ENCODE results near the gene ZFAND3. TPM values are rescaled to one million over a fixed set of nuclear protein-coding genes. Genes with fewer than 3 reads are reported as not detected.

The ZFAND3 gene, protein sequence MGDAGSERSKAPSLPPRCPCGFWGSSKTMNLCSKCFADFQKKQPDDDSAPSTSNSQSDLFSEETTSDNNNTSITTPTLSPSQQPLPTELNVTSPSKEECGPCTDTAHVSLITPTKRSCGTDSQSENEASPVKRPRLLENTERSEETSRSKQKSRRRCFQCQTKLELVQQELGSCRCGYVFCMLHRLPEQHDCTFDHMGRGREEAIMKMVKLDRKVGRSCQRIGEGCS
- total RNA-seq (35.8 and 36.5 TPM in 2 replicates), polyA plus RNA-seq (50.0 and 51.1 TPM in 2 replicates)

- no peaks in the 10 kb centered on the region for H3K27me3 ChIP-seq
- TF ChIP-seq, protein P1, sequence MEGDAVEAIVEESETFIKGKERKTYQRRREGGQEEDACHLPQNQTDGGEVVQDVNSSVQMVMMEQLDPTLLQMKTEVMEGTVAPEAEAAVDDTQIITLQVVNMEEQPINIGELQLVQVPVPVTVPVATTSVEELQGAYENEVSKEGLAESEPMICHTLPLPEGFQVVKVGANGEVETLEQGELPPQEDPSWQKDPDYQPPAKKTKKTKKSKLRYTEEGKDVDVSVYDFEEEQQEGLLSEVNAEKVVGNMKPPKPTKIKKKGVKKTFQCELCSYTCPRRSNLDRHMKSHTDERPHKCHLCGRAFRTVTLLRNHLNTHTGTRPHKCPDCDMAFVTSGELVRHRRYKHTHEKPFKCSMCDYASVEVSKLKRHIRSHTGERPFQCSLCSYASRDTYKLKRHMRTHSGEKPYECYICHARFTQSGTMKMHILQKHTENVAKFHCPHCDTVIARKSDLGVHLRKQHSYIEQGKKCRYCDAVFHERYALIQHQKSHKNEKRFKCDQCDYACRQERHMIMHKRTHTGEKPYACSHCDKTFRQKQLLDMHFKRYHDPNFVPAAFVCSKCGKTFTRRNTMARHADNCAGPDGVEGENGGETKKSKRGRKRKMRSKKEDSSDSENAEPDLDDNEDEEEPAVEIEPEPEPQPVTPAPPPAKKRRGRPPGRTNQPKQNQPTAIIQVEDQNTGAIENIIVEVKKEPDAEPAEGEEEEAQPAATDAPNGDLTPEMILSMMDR (IDR thresholded peaks at IDR 0.05; ENCODE audit: poor library complexity), result no peak
- TF ChIP-seq EZH2 (IDR thresholded peaks at IDR 0.05; ENCODE audit: borderline replicate concordance) (no peak), EZH2phosphoT487 (IDR thresholded peaks at IDR 0.05; ENCODE audit: low read depth, severe bottlenecking, unreplicated experiment) (no peak)
- peak within 1 kb of the TSS; percentile 85 for H3K4me2 ChIP-seq
- H3K27ac ChIP-seq, result peak within 1 kb of the TSS; percentile 95
- no peaks in the 10 kb centered on the region for H3K36me3 ChIP-seq (replicated peaks; ENCODE audit: insufficient read depth, low read depth)
- H3K79me2 ChIP-seq, result peaks cover 52% of the 10 kb centered on the region
- peaks cover 39% of the 10 kb centered on the region for H4K20me1 ChIP-seq (ENCODE audit: insufficient read depth, poor library complexity, severe bottlenecking)
- peak within 1 kb of the TSS; percentile 73 for H2AFZ ChIP-seq
- H3K4me3 ChIP-seq, result peak within 1 kb of the TSS; percentile 66
- WGBS (ENCODE audit: low lambda C conversion rate, missing lambda C conversion rate), result 1% methylated on average over 27 of the region's 64 CpGs
- H3K9me3 ChIP-seq (ENCODE audit: low read depth), result no peaks in the 10 kb centered on the region
- H3K9me2 ChIP-seq (replicated peaks; ENCODE audit: insufficient read depth), result no peaks in the 10 kb centered on the region
- peak; percentile 97 for DNase-seq (ENCODE audit: low spot score)
- peaks cover 33% of the 10 kb centered on the region for H3K4me1 ChIP-seq (ENCODE audit: insufficient read depth)
Measured at GRCh38 chr6:37819177-37819801, at the start of gene ZFAND3. Gene ZFAND3 (plus strand): TSS chr6:37819727. CDS start chr6:37819946, 219 bp downstream.

- H3K4me2 ChIP-seq, result no peak overlapping the region
- 94% methylated on average over 3 of the region's 3 CpGs for WGBS (ENCODE audit: low lambda C conversion rate, missing lambda C conversion rate)
- H3K27me3 ChIP-seq, result no peaks in the 10 kb centered on the region
- no peaks in the 10 kb centered on the region for H3K9me3 ChIP-seq (ENCODE audit: low read depth)
- TF ChIP-seq EZH2 (IDR thresholded peaks at IDR 0.05; ENCODE audit: borderline replicate concordance) (no peak), EZH2phosphoT487 (IDR thresholded peaks at IDR 0.05; ENCODE audit: low read depth, severe bottlenecking, unreplicated experiment) (no peak)
- TF ChIP-seq, protein P1 (IDR thresholded peaks at IDR 0.05; ENCODE audit: poor library complexity), result no peak
- no peak for DNase-seq (ENCODE audit: low spot score)
- no peak overlapping the region for H2AFZ ChIP-seq
- no peak overlapping the region for H3K27ac ChIP-seq
- H3K4me3 ChIP-seq, result no peak overlapping the region
- H3K36me3 ChIP-seq (replicated peaks; ENCODE audit: insufficient read depth, low read depth), result no peaks in the 10 kb centered on the region
- H3K79me2 ChIP-seq, result no peaks in the 10 kb centered on the region
- H4K20me1 ChIP-seq (ENCODE audit: insufficient read depth, poor library complexity, severe bottlenecking), result no peaks in the 10 kb centered on the region
- H3K4me1 ChIP-seq (ENCODE audit: insufficient read depth), result no peaks in the 10 kb centered on the region
- H3K9me2 ChIP-seq (replicated peaks; ENCODE audit: insufficient read depth), result no peaks in the 10 kb centered on the region
Measured at GRCh38 chr6:37774028-37774680, 45.4 kb upstream of the ZFAND3 start.

DNA sequence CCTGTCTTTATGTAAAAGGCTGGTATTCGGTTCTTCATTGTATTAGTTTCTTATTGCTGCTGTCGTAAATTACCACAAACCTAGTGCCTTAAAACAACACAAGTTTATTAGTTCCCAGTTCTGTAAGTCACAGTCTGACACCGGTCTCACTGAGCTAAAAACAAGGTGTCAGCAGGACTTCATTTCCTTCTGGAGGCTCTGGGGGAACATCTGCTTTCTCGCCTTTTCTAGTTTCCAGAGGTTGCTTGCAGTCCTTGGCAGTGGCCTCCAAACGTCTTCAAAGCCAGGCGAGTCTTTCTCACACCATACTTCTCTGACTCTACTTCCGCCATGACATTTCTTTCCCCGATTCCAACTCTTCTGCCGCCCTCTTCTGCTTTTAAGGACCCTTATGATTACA, 43.0 kb upstream of the ZFAND3 start:
- 81% methylated on average over 9 of the region's 9 CpGs for WGBS (ENCODE audit: low lambda C conversion rate, missing lambda C conversion rate)
- H3K9me3 ChIP-seq (ENCODE audit: low read depth), result no peaks in the 10 kb centered on the region
- H2AFZ ChIP-seq, result no peak overlapping the region
- DNase-seq (ENCODE audit: low spot score), result no peak
- TF ChIP-seq, protein P1 (IDR thresholded peaks at IDR 0.05; ENCODE audit: poor library complexity), result no peak
- H3K4me1 ChIP-seq (ENCODE audit: insufficient read depth), result no peaks in the 10 kb centered on the region
- H4K20me1 ChIP-seq (ENCODE audit: insufficient read depth, poor library complexity, severe bottlenecking), result no peaks in the 10 kb centered on the region
- no peak overlapping the region for H3K4me3 ChIP-seq
- no peaks in the 10 kb centered on the region for H3K79me2 ChIP-seq
- no peaks in the 10 kb centered on the region for H3K36me3 ChIP-seq (replicated peaks; ENCODE audit: insufficient read depth, low read depth)
- no peak overlapping the region for H3K27ac ChIP-seq
- H3K4me2 ChIP-seq, result no peak overlapping the region
- no peaks in the 10 kb centered on the region for H3K9me2 ChIP-seq (replicated peaks; ENCODE audit: insufficient read depth)
- H3K27me3 ChIP-seq, result no peaks in the 10 kb centered on the region

All from hepatocyte (in vitro differentiated cells).